ENCODE results near the gene ARMC8.

The ARMC8 gene

GRCh38 chr3:138310494-138310893 lies 123.4 kb downstream of the ARMC8 start:
- DNase-seq (ENCODE audit: low spot score), result no peak

- no peak for DNase-seq (ENCODE audit: low spot score)
These were observed 127.7 kb downstream of the ARMC8 start for GRCh38 chr3:138314751-138315150.

GRCh38 chr3:138317687-138318086 lies 130.6 kb downstream of the ARMC8 start:
- DNase-seq (ENCODE audit: low spot score), result no peak

GRCh38 chr3:138323971-138324370 lies 136.9 kb downstream of the ARMC8 start:
- no peak for DNase-seq (ENCODE audit: low spot score)

GRCh38 chr3:138325990-138326389 lies 138.9 kb downstream of the ARMC8 start:
- no peak for DNase-seq (ENCODE audit: low spot score)

GRCh38 chr3:138326866-138327595 lies 139.9 kb downstream of the ARMC8 start:
- no peak for DNase-seq (ENCODE audit: low spot score)

GRCh38 chr3:138327831-138328230 lies 140.7 kb downstream of the ARMC8 start:
- DNase-seq (ENCODE audit: low spot score), result no peak

GRCh38 chr3:138328341-138328740 lies 141.2 kb downstream of the ARMC8 start:
- peak; percentile 19 for DNase-seq (ENCODE audit: low spot score)

- peak; percentile 86 for DNase-seq (ENCODE audit: low spot score)
These were observed 142.3 kb downstream of the ARMC8 start, which contains the start of gene NME9 for GRCh38 chr3:138329127-138329983. Gene NME9 (minus strand): TSS chr3:138329851. CDS start chr3:138329335, 516 bp downstream.

- DNase-seq (ENCODE audit: low spot score), result no peak
These were observed 142.8 kb downstream of the ARMC8 start for GRCh38 chr3:138329984-138330293.

- peak; percentile 59 for DNase-seq (ENCODE audit: low spot score)
These were observed 144.2 kb downstream of the ARMC8 start for GRCh38 chr3:138331143-138331894.

- peak; percentile 64 for DNase-seq (ENCODE audit: low spot score)
These were observed 145.5 kb downstream of the ARMC8 start for GRCh38 chr3:138332472-138333073.

GRCh38 chr3:138334608-138335007 lies 147.5 kb downstream of the ARMC8 start:
- no peak for DNase-seq (ENCODE audit: low spot score)

- no peak for DNase-seq (ENCODE audit: low spot score)
These were observed 149.4 kb downstream of the ARMC8 start for GRCh38 chr3:138336454-138336999.

GRCh38 chr3:138338244-138338643 lies 151.1 kb downstream of the ARMC8 start:
- DNase-seq (ENCODE audit: low spot score), result no peak

- no peak for DNase-seq (ENCODE audit: low spot score)
These were observed 151.7 kb downstream of the ARMC8 start for GRCh38 chr3:138338811-138339210.

GRCh38 chr3:138340511-138340910 lies 153.4 kb downstream of the ARMC8 start:
- DNase-seq (ENCODE audit: low spot score), result no peak

- DNase-seq (ENCODE audit: low spot score), result no peak
These were observed 157.7 kb downstream of the ARMC8 start for GRCh38 chr3:138344754-138345153.
